ENCODE results near the gene AGT.
"Not testable (repeated sequence)": the region's sequence is repeated elsewhere in the genome, so short reads cannot be mapped to it uniquely, and the experiment has no call there.

The AGT gene

DNA sequence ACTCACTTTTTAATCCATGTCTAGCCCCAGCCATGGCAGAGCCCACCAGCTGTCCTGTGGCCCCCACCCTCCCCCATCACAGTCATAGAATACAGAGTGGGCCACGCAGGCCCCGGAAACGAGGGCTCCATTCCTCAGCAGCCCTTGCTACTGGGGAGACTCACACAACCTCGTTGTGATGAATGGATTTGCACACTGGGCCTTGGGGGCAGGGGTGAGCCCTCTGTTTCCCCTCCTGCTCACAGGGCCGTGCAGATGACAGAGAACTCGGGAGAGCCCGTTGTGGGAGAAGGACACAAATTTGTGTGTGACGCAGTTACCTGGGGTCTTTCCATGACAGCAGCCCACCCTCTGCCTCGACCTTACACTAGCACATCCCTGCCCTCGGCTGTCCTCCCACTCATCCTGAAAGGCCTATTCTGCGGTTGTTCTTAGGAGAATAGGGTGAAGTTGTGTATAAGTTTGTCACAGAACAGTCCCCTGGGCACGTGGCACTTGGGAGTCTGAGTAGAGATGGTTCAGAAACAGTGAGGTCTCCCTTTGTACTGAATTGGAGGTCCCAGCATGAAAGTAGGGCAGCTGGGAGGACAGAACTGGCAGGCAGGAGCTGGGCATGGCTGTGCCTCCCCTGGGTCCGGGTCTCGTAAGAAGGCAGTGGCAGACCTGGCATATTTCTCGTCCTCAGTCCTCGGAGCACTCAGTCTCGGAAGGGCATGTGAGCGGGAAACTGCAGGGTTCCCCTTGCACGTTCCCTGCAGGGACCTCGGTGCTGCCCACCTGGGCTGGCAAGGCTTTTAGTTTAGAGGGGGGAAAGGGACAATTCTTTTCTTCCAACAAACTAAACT is 6.8 kb downstream of the AGT start:
- DNase-seq = no peak

GRCh38 chr1:230706020-230706699 is 7.8 kb downstream of the AGT start:
- DNase-seq = no peak

DNA sequence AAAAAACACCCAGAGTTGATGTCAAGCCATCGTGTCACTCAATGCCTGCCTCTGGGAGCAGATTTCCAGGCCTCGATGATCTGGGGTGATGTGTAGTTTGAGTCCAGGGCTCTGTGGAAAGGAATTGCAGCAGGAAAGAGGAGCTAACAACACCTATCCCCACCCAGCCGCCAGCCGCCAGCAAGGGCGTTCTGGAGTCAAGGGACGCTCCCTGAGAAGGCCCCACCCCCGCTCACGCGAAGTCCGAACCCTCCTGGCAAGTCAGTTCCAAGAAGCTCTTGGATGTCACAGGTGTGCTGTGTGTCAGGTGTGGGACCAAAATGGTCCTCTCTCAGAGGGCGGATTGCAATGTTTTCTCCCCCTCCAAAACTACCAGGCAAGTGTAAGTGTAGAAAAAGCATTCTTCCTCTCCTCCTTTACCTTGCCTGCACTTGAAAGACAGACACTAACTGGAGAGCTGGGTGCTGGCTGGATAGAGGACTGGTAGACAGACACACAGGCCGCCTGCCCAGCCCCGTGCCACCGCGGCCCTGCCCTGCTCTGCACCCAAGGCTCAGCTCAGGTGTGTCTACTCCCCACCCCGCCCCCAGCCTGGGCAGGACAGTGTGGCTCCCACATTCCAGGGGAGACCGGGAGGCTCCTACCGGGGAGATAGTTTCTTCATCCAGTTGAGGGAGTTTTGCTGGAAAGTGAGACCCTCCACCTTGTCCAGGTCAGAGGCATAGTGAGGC is 8.5 kb downstream of the AGT start:
- no peak for DNase-seq

- DNase-seq = no peak
Observed at GRCh38 chr1:230704830-230705229, 9.1 kb downstream of the AGT start.

DNA sequence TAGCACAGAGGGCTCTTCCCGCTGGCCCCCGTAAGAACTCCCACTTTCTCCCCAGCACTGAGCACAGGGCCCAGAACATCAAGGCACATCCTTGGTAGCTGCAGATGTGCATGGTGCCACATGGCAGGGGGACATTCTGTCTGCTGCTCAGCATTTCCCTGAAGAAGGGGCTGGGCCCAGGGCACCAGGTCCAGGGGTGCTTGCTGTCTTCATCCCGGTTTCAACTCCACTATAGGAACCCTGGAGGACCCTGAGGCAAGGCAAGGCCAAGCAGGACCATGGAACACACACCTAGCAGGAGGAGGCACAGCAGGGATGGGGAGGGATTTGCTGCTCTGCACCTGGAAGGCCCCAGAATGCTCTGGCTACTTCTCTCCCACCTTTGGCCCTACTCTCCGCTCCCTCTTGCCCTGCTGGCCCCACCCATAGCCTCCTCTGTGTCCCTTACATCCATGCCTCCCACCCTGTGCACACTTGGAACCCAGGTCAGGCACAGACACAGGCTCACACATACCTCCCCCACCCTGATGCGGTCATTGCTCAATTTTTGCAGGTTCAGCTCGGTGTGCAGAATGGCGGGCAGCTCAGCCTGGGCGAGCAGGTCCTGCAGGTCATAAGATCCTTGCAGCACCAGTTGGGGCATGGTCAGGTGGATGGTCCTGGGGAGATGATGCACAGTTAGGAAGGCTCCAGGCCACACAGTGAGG is 10.1 kb downstream of the AGT start:
- DNase-seq = no peak

- DNase-seq = no peak
Observed at GRCh38 chr1:230702934-230703678, 10.8 kb downstream of the AGT start.

DNA sequence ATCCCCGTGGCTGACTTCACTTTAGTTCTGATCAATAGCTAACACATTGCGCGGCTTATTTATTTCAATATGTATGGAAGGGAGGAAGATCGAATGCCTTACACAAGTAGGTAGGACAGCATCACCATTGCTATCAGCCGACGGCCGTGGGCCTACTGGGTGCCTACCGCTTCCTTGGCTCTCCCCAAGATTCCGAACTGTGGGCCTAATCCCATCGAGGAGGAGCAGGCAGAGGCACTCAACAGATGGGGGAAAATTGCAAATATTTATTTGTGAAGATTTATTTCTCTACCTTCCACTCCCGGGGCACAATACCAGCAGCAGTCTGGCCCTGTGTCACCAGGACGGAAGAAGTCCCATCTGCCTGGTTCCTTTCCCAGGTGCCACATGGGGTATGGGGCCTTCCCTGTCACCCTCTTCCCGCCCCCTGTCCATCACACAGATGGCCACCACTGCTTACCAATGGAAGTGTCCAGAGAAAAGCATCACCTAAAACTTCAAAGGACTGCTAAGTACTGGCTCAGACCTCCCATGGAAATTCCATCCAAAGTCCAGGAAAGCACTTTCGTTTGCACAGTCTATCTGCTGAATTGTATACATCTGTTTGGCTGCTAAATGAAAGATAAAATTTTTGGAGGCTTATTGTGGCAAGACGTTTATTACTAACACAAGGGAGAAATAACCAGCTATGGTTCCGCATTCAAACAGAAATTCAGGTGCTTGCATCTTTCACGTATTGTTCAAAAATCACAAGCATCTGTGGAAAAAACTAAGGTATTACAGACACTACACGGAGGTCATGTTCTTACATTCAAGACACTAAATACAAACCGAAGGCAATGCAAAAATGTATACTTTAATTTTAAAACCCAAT is 11.8 kb downstream of the AGT start:
- DNase-seq = no peak

DNA sequence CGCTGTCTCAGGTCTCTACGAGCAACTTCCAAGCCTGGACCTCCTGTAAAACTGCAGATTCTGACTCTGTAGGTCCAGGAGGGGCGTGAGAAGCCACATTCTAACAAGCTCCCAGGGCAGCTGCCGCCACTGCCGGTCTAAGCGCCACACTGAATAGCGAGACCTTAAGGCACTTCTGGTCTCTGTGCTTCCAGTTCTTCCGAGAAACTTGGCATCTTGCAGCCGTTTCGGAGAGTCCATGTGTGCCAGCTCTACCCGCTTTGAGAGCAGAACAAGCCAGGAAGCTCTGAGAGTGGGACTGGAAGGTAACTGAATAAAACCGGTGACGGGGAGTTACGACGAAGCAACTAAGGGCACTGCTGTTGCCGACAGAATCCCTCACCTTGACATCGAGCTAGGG is 12.5 kb downstream of the AGT start:
- DNase-seq = peak in 1 of 2 donors; percentile 38

DNA sequence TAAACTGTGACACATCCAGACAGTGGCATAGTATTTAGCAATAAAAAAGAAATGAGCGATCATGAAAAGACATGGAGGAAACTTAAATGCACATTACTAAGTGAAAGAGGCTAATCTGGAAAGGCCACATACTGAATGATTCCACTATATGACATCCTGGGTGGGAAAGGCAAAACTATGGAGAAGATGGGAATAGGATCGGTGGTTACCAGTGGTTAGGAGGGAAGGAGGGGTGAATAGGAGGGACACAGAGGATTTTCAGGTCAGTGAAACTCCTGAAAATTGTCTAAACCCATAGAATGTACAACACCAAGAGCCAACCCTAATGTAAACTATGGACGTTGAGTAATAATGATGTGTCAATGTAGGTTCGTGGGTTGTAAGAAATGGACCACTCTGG is 13.8 kb downstream of the AGT start:
- no peak for DNase-seq

- no peak for DNase-seq
Observed at GRCh38 chr1:230699716-230700115, 14.2 kb downstream of the AGT start.

DNA sequence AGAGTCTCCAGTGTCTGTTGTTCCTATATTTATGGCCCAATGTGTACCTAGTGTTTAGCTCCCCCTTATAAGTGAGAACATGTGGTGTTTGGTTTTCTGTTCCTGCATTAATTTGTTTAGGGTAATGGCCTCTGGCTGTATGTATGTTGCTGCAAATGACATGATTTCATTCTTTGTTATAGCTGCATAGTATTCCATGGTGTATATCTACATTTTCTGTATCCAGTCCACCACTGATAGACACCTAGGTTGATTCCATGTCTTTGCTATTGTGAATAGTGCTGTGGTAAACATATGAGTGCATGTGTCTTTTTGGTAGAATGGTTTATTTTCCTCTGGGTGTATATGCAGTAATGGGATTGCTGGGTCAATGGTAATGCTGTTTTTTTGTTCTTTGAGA is 15.0 kb downstream of the AGT start:
- not testable (repeated sequence) for DNase-seq

- no peak for DNase-seq
Observed at GRCh38 chr1:230698130-230698529, 15.8 kb downstream of the AGT start.

- no peak for DNase-seq
Observed at GRCh38 chr1:230696722-230697437, 17.0 kb downstream of the AGT start.

GRCh38 chr1:230696218-230696617 is 17.7 kb downstream of the AGT start:
- DNase-seq = no peak

DNA sequence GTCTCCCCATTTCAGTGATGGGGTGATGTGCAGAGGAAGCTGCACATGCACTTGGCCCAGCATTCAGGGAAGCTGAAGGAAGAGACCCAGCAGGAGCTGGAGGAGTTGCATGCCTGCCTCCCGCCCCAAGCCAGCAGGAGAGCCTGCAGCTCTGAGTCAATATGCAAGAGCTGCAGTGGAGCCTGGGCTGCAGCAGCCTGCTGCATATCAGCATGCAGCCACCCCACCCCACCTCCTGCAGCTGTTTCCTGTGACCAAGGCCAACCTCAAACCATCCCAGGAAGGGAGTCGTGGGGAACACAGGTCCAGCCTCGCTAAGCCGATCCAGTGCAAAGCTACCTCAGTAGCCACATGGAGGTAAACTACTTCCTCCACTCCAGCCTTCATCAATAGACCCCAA is 18.9 kb downstream of the AGT start:
- DNase-seq = no peak

DNA sequence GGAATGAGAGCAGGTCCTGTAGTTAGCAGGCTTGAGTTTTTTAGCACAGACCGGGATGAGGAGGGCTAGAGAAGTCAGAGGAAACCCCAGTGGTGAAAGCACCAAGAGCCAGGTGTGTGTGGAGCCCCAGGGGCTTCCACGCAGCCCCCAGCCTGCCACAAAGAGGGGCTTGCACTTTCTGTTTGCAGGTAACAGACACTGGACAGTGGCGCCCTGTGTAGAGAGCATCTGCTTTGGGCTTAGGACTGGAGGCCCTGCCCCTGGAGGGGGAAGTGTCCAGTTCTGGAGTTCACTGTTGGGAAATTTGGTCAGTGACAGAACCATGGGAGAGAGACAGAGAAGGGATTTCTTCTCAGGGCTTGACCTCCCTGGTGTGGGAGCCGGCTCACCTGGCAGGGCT is 19.5 kb downstream of the AGT start:
- DNase-seq = no peak

DNA sequence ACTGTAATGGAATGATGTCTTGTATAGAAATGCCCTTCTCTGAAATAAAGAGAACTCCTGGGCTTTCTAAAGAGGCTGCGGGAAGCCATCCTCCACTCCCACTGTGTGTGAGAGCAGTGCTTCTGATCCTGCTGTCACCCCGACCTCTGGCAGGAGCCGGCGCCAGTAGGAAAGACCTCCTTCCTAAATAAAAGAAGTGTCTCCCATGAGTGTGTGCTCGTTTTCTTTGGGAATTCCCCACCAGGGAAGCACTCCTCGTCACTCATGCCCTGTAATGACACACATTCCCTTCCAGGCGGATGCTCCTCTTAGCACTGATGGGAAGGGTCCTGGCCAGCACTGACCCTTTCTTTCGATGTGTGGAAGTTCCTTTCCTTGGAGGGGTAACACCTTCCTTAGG is 20.1 kb downstream of the AGT start:
- DNase-seq = no peak

DNA sequence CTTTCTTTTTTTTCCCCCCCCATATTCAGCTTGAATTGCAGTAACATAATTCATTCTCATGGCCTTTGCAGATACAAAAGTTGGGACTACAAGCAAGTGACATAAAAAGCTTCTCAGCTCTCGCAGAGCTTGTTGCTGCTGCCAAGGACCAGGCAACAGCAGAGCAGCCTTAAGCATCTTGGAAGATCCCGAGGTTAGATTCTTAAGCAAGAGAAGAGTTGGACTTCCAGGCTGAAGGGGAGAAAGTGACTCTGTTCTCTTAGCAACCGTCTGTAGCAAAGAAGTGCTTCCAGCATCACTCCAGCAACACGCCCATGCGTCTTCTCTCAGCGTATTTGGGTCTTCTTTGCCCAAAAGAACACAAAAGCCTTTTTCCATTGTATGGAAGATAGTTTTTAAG is 20.7 kb downstream of the AGT start:
- DNase-seq = peak in 1 of 2 donors; percentile 68

DNA sequence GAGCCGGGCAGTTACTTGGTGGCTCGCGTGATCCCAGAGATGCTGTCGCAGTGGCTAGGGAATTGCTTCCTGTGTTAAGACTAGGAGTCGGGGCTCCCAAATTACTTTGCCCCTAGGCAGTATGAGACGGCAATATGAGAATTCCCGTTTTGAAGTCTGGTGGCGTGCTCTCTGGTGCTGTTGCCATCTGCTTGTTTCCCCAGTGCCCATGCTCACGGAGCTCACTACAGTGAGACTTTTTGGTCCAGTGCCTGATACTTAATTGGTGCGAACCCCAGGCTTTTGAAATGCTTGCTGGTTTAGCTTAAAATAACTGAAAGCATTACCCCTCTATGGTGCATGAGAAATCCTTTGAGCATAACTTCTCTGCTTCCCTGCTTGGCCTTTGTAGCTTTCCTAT is 22.3 kb downstream of the AGT start:
- no peak for DNase-seq

DNA sequence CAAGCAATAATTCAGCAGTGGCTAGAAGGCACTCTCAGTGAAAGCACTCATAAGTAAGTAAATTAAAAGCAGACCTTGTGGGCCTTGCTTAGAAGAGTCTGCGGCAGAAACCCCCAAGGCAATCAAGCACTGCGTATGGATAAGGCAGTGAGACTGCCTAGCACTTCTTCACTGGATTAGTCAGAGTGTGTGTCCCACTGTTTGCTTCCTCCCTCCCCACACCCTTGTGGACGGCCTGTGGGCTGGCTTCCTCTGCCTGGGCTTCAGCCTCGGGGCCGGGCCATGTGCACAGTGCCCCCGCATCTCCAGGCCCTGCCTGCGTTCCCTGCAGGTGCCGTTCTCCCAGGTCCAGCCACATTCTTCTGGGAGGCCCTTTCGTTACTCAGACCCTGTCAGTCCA is 23.8 kb downstream of the AGT start:
- DNase-seq = no peak

- no peak for DNase-seq
Observed at GRCh38 chr1:230686747-230687146, 27.2 kb downstream of the AGT start.

Data from hippocampal formation (tissue), 2 donors.